ENCODE measurements around the gene CHIT1.

Gene CHIT1

GRCh38 chr1:203177036-203177405, 52.5 kb downstream of the CHIT1 start:
- no peaks in the 10 kb centered on the region for H3K36me3 ChIP-seq (ENCODE audit: control insufficient read depth in 2 of 2, insufficient read depth in 2 of 2, low read length in 2 of 2)
- no peak overlapping the region for H3K9ac ChIP-seq (ENCODE audit: low read depth in 1 of 2, low read length in 2 of 2)
- H3K4me1 ChIP-seq (ENCODE audit: control insufficient read depth in 2 of 2, insufficient read depth in 2 of 2, low read length in 2 of 2): peaks cover 3 to 5% of the 10 kb centered on the region in 2 donors
- H3K9me3 ChIP-seq (ENCODE audit: control insufficient read depth in 2 of 2, low read length in 2 of 2): no peaks in the 10 kb centered on the region
- no peak overlapping the region for H3K27ac ChIP-seq (ENCODE audit: low read depth in 2 of 2, low read length in 2 of 2)
- no peaks in the 10 kb centered on the region for H3K27me3 ChIP-seq (ENCODE audit: control insufficient read depth in 2 of 2, insufficient read depth in 2 of 2, low read length in 2 of 2)
- H3K4me3 ChIP-seq (ENCODE audit: low read length in 2 of 2): no peak overlapping the region

DNA sequence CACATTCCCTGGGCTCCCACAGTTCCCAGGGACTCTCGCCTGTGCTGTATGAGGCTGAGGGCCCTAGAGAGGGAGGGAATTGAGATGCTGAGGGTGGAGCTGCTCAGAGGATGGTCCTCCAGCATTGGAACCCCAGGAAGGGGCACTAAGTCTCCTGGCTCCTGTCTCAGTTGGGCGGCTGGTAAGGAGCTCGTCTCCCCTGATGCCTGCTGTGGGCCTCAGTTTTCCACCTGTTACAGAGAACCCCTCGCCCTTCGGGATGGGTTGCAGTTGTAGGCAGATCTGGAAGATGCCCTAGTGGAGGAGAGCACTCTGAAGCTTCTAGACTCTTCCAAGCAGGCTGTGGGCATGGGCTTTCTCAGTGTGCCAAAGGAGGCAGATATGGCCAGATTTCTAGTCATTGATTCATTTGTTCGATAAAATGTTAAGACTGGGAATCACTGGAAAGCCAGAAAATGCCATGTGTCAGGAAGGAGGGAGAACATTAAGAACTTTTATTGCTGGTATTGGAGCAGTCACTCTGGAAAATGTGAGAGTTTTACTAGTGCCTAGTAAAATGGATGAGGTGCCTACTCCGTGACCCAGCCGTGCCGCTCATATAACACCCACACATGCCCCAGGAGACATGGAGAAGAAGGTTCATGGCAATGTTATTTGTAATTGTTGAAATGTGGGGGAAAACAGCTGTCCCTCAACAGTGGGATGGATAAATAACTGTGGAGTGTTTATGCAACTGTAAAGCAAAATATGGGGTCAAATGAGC, 53.0 kb downstream of the CHIT1 start:
- H3K36me3 ChIP-seq (ENCODE audit: control insufficient read depth in 2 of 2, insufficient read depth in 2 of 2, low read length in 2 of 2): no peaks in the 10 kb centered on the region
- H3K27ac ChIP-seq (ENCODE audit: low read depth in 2 of 2, low read length in 2 of 2): no peak overlapping the region
- peaks cover 3 to 5% of the 10 kb centered on the region in 2 donors for H3K4me1 ChIP-seq (ENCODE audit: control insufficient read depth in 2 of 2, insufficient read depth in 2 of 2, low read length in 2 of 2)
- H3K9ac ChIP-seq (ENCODE audit: low read depth in 1 of 2, low read length in 2 of 2): no peak overlapping the region
- no peak overlapping the region for H3K4me3 ChIP-seq (ENCODE audit: low read length in 2 of 2)
- H3K9me3 ChIP-seq (ENCODE audit: control insufficient read depth in 2 of 2, low read length in 2 of 2): no peaks in the 10 kb centered on the region
- H3K27me3 ChIP-seq (ENCODE audit: control insufficient read depth in 2 of 2, insufficient read depth in 2 of 2, low read length in 2 of 2): no peaks in the 10 kb centered on the region

DNA sequence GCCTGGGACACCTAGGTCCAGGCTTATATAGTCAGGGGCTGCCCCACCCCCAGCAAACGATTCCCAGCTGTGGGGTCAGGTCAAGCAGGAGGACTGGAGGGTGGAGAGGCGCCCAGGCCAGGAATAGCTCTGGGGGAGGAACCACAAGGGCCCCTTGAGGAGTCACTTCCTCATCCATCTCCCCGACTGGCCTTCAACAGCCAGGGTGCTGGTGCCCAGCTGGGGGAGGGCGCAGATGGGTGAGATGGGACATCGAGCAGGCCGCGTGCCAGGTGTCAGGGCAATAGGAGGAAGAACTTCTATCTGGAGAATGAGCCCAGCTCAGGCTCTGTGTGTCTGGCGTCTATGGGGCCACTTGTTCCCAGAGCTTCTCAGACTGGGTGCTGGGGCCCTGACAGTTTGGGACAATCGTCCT, 53.6 kb downstream of the CHIT1 start:
- Histone ChIP-seq H3K9me3 (ENCODE audit: control insufficient read depth in 2 of 2, low read length in 2 of 2) (no peaks in the 10 kb centered on the region), H3K4me1 (ENCODE audit: control insufficient read depth in 2 of 2, insufficient read depth in 2 of 2, low read length in 2 of 2) (peaks cover 3 to 5% of the 10 kb centered on the region in 2 donors)

DNA sequence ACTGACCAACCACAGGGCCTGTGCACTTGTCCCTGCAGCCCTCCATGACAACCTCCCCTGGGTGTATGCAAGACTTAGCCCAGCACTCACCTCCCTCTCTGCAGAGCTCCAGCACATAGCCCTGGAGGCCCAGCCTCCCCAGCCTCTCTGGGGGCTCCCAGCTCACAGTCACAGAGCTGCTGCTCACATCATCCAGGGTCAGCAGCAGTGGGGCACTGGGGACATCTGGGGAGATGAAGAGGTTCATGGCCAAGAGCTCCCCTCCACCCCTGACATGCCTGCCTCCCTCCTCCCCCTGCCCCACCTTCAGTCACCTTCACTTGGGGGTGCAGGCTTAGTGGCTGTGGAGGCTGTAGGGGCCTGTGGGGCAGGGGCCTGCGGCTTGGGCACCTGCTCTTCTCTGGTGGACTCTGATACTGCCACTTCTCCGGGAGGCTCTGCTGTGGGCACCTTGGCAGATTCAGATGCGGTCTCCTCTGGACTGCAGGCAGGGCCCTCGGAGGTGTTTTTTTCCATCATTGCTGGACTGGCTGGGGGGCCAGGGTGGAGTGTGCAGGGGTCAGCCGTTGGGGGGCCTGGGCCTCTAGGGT, 54.1 kb downstream of the CHIT1 start, which contains the start of gene MYBPH:
Gene MYBPH (minus strand): TSS at position 590 of the 590 bp plus-strand sequence. CDS start 71 bp downstream, at position 519.
- Histone ChIP-seq H3K4me1 (ENCODE audit: control insufficient read depth in 2 of 2, insufficient read depth in 2 of 2, low read length in 2 of 2) (peaks cover 3 to 5% of the 10 kb centered on the region in 2 donors), H3K27ac (ENCODE audit: low read depth in 2 of 2, low read length in 2 of 2) (no peak within 1 kb of the TSS), H3K27me3 (ENCODE audit: control insufficient read depth in 2 of 2, insufficient read depth in 2 of 2, low read length in 2 of 2) (no peaks in the 10 kb centered on the region), H3K36me3 (ENCODE audit: control insufficient read depth in 2 of 2, insufficient read depth in 2 of 2, low read length in 2 of 2) (no peaks in the 10 kb centered on the region), H3K9ac (ENCODE audit: low read depth in 1 of 2, low read length in 2 of 2) (no peak within 1 kb of the TSS), H3K9me3 (ENCODE audit: control insufficient read depth in 2 of 2, low read length in 2 of 2) (no peaks in the 10 kb centered on the region), H3K4me3 (ENCODE audit: low read length in 2 of 2) (no peak within 1 kb of the TSS)

More for the DNA sequence above, 53.6 kb downstream of the CHIT1 start:
- no peak overlapping the region for H3K9ac ChIP-seq (ENCODE audit: low read depth in 1 of 2, low read length in 2 of 2)
- H3K27ac ChIP-seq (ENCODE audit: low read depth in 2 of 2, low read length in 2 of 2): no peak overlapping the region
- H3K36me3 ChIP-seq (ENCODE audit: control insufficient read depth in 2 of 2, insufficient read depth in 2 of 2, low read length in 2 of 2): no peaks in the 10 kb centered on the region
- H3K4me3 ChIP-seq (ENCODE audit: low read length in 2 of 2): no peak overlapping the region
- H3K27me3 ChIP-seq (ENCODE audit: control insufficient read depth in 2 of 2, insufficient read depth in 2 of 2, low read length in 2 of 2): no peaks in the 10 kb centered on the region

- no peak overlapping the region for H3K27ac ChIP-seq (ENCODE audit: low read depth in 2 of 2, low read length in 2 of 2)
- no peaks in the 10 kb centered on the region for H3K9me3 ChIP-seq (ENCODE audit: control insufficient read depth in 2 of 2, low read length in 2 of 2)
- H3K4me1 ChIP-seq (ENCODE audit: control insufficient read depth in 2 of 2, insufficient read depth in 2 of 2, low read length in 2 of 2): peaks cover 3 to 5% of the 10 kb centered on the region in 2 donors
- H3K4me3 ChIP-seq (ENCODE audit: low read length in 2 of 2): no peak overlapping the region
- no peak overlapping the region for H3K9ac ChIP-seq (ENCODE audit: low read depth in 1 of 2, low read length in 2 of 2)
- no peaks in the 10 kb centered on the region for H3K36me3 ChIP-seq (ENCODE audit: control insufficient read depth in 2 of 2, insufficient read depth in 2 of 2, low read length in 2 of 2)
- H3K27me3 ChIP-seq (ENCODE audit: control insufficient read depth in 2 of 2, insufficient read depth in 2 of 2, low read length in 2 of 2): no peaks in the 10 kb centered on the region
Measured at GRCh38 chr1:203174324-203174985, 55.0 kb downstream of the CHIT1 start.

DNA sequence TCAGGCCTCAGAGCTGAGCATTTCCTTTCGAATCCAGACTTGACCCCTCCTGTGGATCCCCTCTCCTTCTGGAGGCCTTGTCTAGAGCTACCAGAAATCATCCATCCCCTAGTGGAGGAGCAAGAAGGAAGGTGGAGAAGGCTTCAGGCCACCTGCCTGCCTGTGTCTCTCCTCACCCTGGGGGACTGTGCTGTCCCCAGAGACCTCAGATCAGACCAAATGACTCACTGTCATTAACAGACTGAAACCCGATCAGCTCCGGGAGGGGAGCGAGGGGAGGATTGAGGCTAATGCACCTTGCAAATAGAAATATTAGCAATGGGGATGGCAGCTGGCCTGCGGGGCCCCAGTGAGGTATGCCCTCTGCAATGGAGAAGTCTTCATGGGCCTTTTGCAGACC, 55.9 kb downstream of the CHIT1 start:
- H3K27me3 ChIP-seq (ENCODE audit: control insufficient read depth in 2 of 2, insufficient read depth in 2 of 2, low read length in 2 of 2): no peaks in the 10 kb centered on the region
- no peak overlapping the region for H3K27ac ChIP-seq (ENCODE audit: low read depth in 2 of 2, low read length in 2 of 2)
- H3K9me3 ChIP-seq (ENCODE audit: control insufficient read depth in 2 of 2, low read length in 2 of 2): no peaks in the 10 kb centered on the region
- H3K4me3 ChIP-seq (ENCODE audit: low read length in 2 of 2): no peak overlapping the region
- H3K4me1 ChIP-seq (ENCODE audit: control insufficient read depth in 2 of 2, insufficient read depth in 2 of 2, low read length in 2 of 2): peaks cover 3 to 5% of the 10 kb centered on the region in 2 donors
- no peaks in the 10 kb centered on the region for H3K36me3 ChIP-seq (ENCODE audit: control insufficient read depth in 2 of 2, insufficient read depth in 2 of 2, low read length in 2 of 2)
- H3K9ac ChIP-seq (ENCODE audit: low read depth in 1 of 2, low read length in 2 of 2): no peak overlapping the region

GRCh38 chr1:203173011-203173555, 56.4 kb downstream of the CHIT1 start:
- no peak overlapping the region for H3K27ac ChIP-seq (ENCODE audit: low read depth in 2 of 2, low read length in 2 of 2)
- H3K9me3 ChIP-seq (ENCODE audit: control insufficient read depth in 2 of 2, low read length in 2 of 2): no peaks in the 10 kb centered on the region
- H3K4me1 ChIP-seq (ENCODE audit: control insufficient read depth in 2 of 2, insufficient read depth in 2 of 2, low read length in 2 of 2): peaks cover 3 to 5% of the 10 kb centered on the region in 2 donors
- no peak overlapping the region for H3K9ac ChIP-seq (ENCODE audit: low read depth in 1 of 2, low read length in 2 of 2)
- no peaks in the 10 kb centered on the region for H3K27me3 ChIP-seq (ENCODE audit: control insufficient read depth in 2 of 2, insufficient read depth in 2 of 2, low read length in 2 of 2)
- H3K36me3 ChIP-seq (ENCODE audit: control insufficient read depth in 2 of 2, insufficient read depth in 2 of 2, low read length in 2 of 2): no peaks in the 10 kb centered on the region
- no peak overlapping the region for H3K4me3 ChIP-seq (ENCODE audit: low read length in 2 of 2)

DNA sequence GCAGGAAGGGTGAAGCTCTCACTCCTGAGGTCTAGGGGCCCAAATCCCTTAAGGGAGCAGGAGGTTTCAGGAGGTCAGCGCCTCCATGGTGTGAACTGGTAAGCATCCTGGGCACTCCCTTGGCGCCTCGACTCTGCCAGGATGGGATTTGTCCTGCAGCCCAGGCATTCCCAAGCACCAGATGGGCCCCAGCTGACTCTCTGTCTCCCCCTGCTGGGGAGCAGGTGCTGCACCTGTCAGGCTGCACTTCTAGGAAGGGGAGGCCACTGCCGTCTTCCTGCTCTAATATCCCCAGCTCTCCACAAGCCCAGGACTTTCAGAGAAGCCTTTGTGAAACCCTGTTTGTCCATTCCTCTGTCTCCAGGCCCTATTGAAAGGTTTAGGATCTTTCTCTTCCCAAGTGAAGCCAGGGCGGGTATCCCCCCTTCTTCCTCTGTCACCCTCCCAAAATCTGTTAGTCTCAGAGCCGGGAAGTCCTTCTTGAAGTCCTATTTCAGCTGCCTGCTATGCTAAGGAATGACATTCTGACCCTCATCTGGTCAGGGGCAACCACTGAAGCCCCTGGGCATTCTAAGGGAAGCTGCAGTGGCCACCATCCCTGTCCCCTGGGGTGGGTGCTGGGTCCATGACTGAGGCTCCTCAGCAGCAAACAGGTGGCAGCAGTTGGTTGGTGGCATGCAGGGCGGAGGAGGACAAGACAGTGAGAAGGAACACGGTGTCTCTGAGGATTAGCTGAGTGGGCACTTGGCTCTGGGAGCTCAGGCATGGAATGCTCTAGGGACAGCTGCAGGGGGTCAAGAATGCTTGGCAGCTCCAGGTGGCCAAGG, 57.1 kb downstream of the CHIT1 start:
- H3K27ac ChIP-seq (ENCODE audit: low read depth in 2 of 2, low read length in 2 of 2): no peak overlapping the region
- H3K4me1 ChIP-seq (ENCODE audit: control insufficient read depth in 2 of 2, insufficient read depth in 2 of 2, low read length in 2 of 2): peaks cover 0 to under 1% of the 10 kb centered on the region in 2 donors
- no peaks in the 10 kb centered on the region for H3K27me3 ChIP-seq (ENCODE audit: control insufficient read depth in 2 of 2, insufficient read depth in 2 of 2, low read length in 2 of 2)
- no peaks in the 10 kb centered on the region for H3K9me3 ChIP-seq (ENCODE audit: control insufficient read depth in 2 of 2, low read length in 2 of 2)
- no peaks in the 10 kb centered on the region for H3K36me3 ChIP-seq (ENCODE audit: control insufficient read depth in 2 of 2, insufficient read depth in 2 of 2, low read length in 2 of 2)
- no peak overlapping the region for H3K4me3 ChIP-seq (ENCODE audit: low read length in 2 of 2)
- no peak overlapping the region for H3K9ac ChIP-seq (ENCODE audit: low read depth in 1 of 2, low read length in 2 of 2)

GRCh38 chr1:203171341-203172183, 57.9 kb downstream of the CHIT1 start:
- Histone ChIP-seq H3K4me1 (ENCODE audit: control insufficient read depth in 2 of 2, insufficient read depth in 2 of 2, low read length in 2 of 2) (no peaks in the 10 kb centered on the region), H3K36me3 (ENCODE audit: control insufficient read depth in 2 of 2, insufficient read depth in 2 of 2, low read length in 2 of 2) (no peaks in the 10 kb centered on the region), H3K4me3 (ENCODE audit: low read length in 2 of 2) (no peak overlapping the region), H3K27me3 (ENCODE audit: control insufficient read depth in 2 of 2, insufficient read depth in 2 of 2, low read length in 2 of 2) (no peaks in the 10 kb centered on the region), H3K9ac (ENCODE audit: low read depth in 1 of 2, low read length in 2 of 2) (no peak overlapping the region), H3K27ac (ENCODE audit: low read depth in 2 of 2, low read length in 2 of 2) (no peak overlapping the region), H3K9me3 (ENCODE audit: control insufficient read depth in 2 of 2, low read length in 2 of 2) (no peaks in the 10 kb centered on the region)
